ENCODE measurements around the gene RAB25.

Gene RAB25

GRCh38 chr1:156117414-156118176, 56.6 kb downstream of the RAB25 start:
- no peak for DNase-seq (ENCODE audit: low read depth in 2 of 2)

GRCh38 chr1:156118177-156118868, 57.4 kb downstream of the RAB25 start:
- no peak for DNase-seq (ENCODE audit: low read depth in 2 of 2)

GRCh38 chr1:156119503-156120209, 58.7 kb downstream of the RAB25 start:
- DNase-seq (ENCODE audit: low read depth in 2 of 2), result no peak

Measured in fibroblast of skin of left biceps (primary cell).